GM18520 (cell line): ENCODE results near the gene NME5.
"Not testable (repeated sequence)": the region's sequence is repeated elsewhere in the genome, so short reads cannot be mapped to it uniquely, and the experiment has no call there.

Experiments
- ATAC-seq: cut with Tn5 transposase; IDR thresholded peaks from one replicate; pipeline ENCODE4 v1.9.1; 2021; ENCODE audit not compliant: unreplicated experiment

The NME5 gene

GRCh38 chr5:138082033-138082432 lies 57.2 kb downstream of the NME5 start:
- no peak for ATAC-seq

- no peak for ATAC-seq
Measured at GRCh38 chr5:138078006-138078643, 61.1 kb downstream of the NME5 start.

GRCh38 chr5:138077064-138077696 lies 62.0 kb downstream of the NME5 start:
- ATAC-seq, result no peak

GRCh38 chr5:138070026-138070425 lies 69.2 kb downstream of the NME5 start:
- ATAC-seq, result not testable (repeated sequence)

GRCh38 chr5:138068742-138069600 lies 70.3 kb downstream of the NME5 start:
- ATAC-seq, result no peak

- ATAC-seq, result no peak
Measured at GRCh38 chr5:138067945-138068344, 71.3 kb downstream of the NME5 start.
